Neutrophil (primary cell): ENCODE data around the gene MUS81.
A peak's percentile ranks its signal among the peaks of the same experiment; 100 is the strongest.

ENCODE experiments used
- H3K27ac ChIP-seq: fragments of 200-600 bp; sonication (generic); 2 replicates; pipeline ENCODE4 v1.5.1; 2016; ENCODE audit warnings: mild to moderate bottlenecking, moderate library complexity
- H3K27me3 ChIP-seq: fragments of 200-600 bp; sonication (generic); 2 replicates; pipeline ENCODE4 v1.6.0; 2016; ENCODE audit warnings: mild to moderate bottlenecking
- H3K36me3 ChIP-seq: fragments of 200-600 bp; sonication (generic); 2 replicates; pipeline ENCODE4 v1.5.1; 2017
- H3K4me1 ChIP-seq, 2 experiments: fragments of 200-600 bp in 1 of 2; sonication (generic) in 1 of 2; 1 replicate in 1 of 2; 2 replicates in 1 of 2; pipeline versions ENCODE4 v1.5.1 to v1.6.1; 2013 to 2016; ENCODE audit warnings: low read depth in 1 of 2, low read length in 1 of 2, mild to moderate bottlenecking in 1 of 2, moderate library complexity in 1 of 2; ENCODE audit not compliant: control insufficient read depth in 1 of 2, insufficient read depth in 1 of 2
- H3K4me3 ChIP-seq, 2 experiments: fragments of 200-600 bp in 1 of 2; sonication (generic) in 1 of 2; 1 replicate in 1 of 2; 2 replicates in 1 of 2; pipeline ENCODE4 v1.5.1; 2013 to 2016; ENCODE audit warnings: low read depth in 1 of 2, low read length in 1 of 2, mild to moderate bottlenecking in 1 of 2, moderate library complexity in 1 of 2
- H3K9me3 ChIP-seq: fragments of 200-600 bp; sonication (generic); 2 replicates; pipeline ENCODE4 v1.5.1; 2016
- TF ChIP-seq, protein P1 (sequence below): fragments of 200-600 bp; sonication (generic); IDR thresholded peaks from 2 replicates; pipeline ENCODE4 v1.5.1; 2016; ENCODE audit warnings: antibody characterized with exemption

The MUS81 gene

DNA sequence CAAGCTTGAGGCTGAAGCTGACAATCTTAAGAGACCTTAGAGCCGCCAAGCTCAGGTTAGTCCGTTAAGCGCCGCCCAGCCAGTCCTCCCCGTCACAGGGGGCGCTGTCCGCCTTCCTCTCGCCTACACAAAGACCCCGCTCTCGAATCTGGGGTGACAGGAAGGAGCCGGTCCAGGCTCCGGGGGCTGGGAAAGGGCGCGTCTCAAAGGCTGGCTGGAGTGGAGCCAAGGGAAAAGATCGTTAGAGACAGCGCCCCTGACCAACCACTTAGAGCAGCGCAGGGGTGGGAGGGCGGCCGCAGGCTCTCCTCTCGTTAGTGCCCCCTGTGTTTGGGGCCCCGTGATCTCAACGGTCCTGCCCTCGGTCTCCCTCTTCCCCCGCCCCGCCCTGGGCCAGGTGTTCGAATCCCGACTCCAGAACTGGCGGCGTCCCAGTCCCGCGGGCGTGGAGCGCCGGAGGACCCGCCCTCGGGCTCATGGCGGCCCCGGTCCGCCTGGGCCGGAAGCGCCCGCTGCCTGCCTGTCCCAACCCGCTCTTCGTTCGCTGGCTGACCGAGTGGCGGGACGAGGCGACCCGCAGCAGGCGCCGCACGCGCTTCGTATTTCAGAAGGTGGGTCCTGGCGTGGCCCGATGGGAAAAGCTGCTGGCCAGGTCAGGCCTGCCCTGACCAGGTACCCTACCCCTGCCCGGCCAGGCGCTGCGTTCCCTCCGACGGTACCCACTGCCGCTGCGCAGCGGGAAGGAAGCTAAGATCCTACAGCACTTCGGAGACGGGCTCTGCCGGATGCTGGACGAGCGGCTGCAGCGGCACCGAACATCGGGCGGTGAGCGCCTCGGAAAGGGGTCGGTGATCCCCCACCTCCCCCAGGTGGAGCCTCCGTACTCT is at the start of gene MUS81:
MUS81 (plus strand) TSS at position 156 of the 887 bp plus-strand sequence; CDS start at position 477, 321 bp downstream.
- Histone ChIP-seq H3K27ac (peak within 1 kb of the TSS; percentile 96), H3K4me3 (peak within 1 kb of the TSS; percentile 97 to 98), H3K4me1 (peaks cover 48 to 49% of the 10 kb centered on the region in 2 experiments), H3K36me3 (peaks cover 43% of the 10 kb centered on the region), H3K9me3 (no peaks in the 10 kb centered on the region), H3K27me3 (no peaks in the 10 kb centered on the region)
- TF ChIP-seq, protein P1, sequence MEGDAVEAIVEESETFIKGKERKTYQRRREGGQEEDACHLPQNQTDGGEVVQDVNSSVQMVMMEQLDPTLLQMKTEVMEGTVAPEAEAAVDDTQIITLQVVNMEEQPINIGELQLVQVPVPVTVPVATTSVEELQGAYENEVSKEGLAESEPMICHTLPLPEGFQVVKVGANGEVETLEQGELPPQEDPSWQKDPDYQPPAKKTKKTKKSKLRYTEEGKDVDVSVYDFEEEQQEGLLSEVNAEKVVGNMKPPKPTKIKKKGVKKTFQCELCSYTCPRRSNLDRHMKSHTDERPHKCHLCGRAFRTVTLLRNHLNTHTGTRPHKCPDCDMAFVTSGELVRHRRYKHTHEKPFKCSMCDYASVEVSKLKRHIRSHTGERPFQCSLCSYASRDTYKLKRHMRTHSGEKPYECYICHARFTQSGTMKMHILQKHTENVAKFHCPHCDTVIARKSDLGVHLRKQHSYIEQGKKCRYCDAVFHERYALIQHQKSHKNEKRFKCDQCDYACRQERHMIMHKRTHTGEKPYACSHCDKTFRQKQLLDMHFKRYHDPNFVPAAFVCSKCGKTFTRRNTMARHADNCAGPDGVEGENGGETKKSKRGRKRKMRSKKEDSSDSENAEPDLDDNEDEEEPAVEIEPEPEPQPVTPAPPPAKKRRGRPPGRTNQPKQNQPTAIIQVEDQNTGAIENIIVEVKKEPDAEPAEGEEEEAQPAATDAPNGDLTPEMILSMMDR: peak; percentile 69

DNA sequence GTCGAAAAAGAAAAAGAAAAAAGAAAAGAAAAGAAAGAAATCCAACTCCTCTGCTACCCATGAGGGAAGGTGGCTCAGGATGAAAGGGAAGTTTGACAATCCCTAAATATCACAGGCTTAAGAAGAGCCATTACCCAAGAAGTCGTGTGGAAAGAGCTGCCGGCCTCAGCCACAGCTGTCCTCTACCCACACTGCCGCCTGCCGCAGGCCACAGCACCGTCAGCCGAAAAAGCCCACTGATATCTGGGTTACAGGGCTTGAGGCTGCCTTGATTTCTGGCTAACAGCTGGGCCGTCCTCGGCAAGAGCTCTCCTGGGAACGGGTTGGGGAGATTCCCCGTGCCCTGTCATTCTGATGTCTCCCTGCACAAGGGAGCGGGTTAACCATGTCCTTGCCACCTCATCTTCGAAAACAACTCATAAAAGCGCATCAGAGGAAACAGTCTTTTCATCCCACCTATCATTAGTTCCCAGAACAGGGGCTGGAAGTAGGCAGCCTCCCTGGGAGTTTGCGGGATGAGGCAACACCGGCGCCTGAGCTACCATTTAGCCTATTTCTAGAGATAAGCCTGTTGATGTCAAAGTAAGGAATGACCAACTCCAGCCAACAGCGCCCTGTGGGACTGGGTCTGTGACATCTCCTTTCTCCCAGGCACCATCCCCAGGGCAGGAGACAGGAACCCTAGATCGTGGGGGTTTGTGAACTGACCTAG is 48.3 kb upstream of the MUS81 start:
- Histone ChIP-seq H3K27ac (peak overlapping the region; percentile 80), H3K36me3 (no peaks in the 10 kb centered on the region), H3K4me1 (peaks cover 42 to 50% of the 10 kb centered on the region in 2 experiments), H3K27me3 (peaks cover 14% of the 10 kb centered on the region), H3K4me3 (peak overlapping the region in 1 of 2 experiments; percentile 1), H3K9me3 (no peaks in the 10 kb centered on the region)
- TF ChIP-seq, protein P1: no peak

DNA sequence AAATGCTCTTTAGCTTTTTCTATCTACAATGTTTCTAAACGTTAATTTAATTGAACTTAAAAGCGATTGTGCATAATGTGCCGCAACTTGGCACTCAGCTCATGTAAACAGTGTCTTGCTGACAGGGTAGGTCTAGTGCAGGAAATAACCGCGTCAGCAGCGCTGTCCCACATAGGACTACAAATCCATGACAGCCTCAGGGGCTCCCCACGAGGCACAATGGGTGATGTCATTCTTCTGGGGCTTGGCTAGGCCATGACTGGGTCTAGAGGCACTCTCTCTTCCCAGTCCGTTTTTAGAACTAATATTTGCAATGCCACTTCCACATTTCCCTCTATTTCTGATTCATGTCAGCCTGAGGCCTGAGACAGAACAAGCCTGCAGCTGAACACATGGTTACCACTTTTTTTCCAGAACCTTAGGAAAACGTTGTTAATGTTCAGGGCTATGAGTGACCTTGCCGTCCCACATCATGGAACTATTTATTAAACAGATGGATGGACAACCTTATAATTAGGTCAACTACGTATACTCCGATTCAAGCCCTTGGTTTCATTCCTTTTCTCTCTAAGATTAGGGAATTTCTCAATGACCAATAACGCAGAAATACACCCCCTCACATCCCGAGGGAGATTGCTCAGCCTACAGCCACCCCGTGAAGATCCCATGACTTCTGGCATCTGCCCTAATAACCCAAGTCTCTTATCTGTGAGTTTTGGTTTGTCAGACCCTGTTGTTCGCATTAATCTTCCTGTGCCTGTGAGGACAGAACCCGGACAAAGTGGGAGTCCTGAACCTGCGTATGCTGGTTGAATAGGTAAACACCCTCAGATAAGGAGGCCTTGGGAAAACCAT is 45.9 kb upstream of the MUS81 start:
- no peaks in the 10 kb centered on the region for H3K27me3 ChIP-seq
- H3K9me3 ChIP-seq: no peaks in the 10 kb centered on the region
- no peak overlapping the region for H3K4me3 ChIP-seq
- peaks cover 52 to 66% of the 10 kb centered on the region in 2 experiments for H3K4me1 ChIP-seq
- H3K27ac ChIP-seq: peak overlapping the region; percentile 9
- TF ChIP-seq, protein P1: no peak
- H3K36me3 ChIP-seq: no peaks in the 10 kb centered on the region

GRCh38 chr11:65814986-65815565 is 45.2 kb upstream of the MUS81 start:
- Histone ChIP-seq H3K4me3 (no peak overlapping the region), H3K27me3 (no peaks in the 10 kb centered on the region), H3K9me3 (no peaks in the 10 kb centered on the region), H3K4me1 (peaks cover 52 to 67% of the 10 kb centered on the region in 2 experiments), H3K36me3 (no peaks in the 10 kb centered on the region), H3K27ac (no peak overlapping the region)
- TF ChIP-seq, protein P1: no peak

DNA sequence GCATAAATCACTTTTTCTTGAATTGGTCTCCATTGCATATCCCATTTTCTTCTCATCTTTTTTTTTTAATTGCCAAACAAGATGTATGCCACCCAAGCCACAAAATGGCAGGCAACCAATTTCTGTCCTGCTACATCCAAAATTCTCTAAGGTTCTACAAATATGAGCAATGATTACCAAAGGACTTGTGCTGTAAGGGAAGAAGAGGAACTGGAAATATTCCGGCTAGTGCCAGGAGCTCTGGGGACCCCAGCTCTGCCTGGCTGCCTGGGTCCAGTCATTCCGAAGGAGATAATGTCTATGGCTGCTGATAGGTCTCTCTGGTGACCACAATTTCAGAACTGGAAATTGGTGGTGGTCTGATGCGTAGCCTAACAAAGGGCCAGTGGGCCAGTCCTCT is 43.5 kb upstream of the MUS81 start:
- Histone ChIP-seq H3K4me3 (no peak overlapping the region), H3K4me1 (peaks cover 45 to 61% of the 10 kb centered on the region in 2 experiments), H3K9me3 (no peaks in the 10 kb centered on the region), H3K27ac (peak overlapping the region; percentile 94), H3K27me3 (no peaks in the 10 kb centered on the region), H3K36me3 (no peaks in the 10 kb centered on the region)
- TF ChIP-seq, protein P1: no peak
